HUDEP-2 (cell line): ENCODE measurements around the gene STRN3.
A peak's percentile ranks its signal among the peaks of the same experiment; 100 is the strongest.

Source experiments
- DNase-seq, 76 experiments: peaks; one replicate each; lab custom pipeline; 2025; ENCODE audit not compliant: unreplicated experiment in 76 of 76; lab: John Stamatoyannopoulos, UW

Gene STRN3

DNA sequence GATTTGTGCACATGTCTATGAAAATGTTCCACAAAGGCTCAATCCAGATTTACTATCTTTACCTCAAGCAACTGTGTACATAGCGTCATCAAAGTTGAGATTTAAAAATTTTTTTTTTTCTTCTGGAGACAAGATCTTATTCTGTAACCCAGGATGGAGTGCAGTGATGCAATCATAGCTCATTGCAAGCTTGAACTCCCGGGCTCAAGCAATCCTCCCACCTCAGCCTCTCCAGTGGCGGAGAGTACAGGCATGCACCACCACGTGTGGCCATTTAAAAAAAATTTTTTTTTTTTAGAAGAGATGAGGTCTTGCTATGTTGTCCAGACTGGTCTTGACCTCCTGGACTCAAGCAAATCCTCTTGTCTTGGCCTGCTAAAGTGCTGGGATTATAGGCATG lies 149.5 kb downstream of the STRN3 start:
- no peak for DNase-seq

DNA sequence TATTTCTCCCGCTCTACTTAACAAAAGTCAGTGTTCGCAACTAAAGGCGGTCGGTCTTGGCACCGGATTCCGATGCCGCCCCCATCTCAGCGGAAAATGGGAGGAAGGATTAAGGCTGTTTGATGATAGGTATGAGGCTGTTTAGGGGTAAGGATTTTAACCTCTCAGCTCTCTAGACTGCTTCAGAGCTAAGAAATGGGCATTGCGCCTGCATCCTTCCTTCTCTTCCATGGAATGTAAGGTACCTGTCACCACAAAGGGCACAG lies 150.5 kb downstream of the STRN3 start:
- DNase-seq = peak in 3 of 76 experiments; percentile 15 to 21 (median 20)

DNA sequence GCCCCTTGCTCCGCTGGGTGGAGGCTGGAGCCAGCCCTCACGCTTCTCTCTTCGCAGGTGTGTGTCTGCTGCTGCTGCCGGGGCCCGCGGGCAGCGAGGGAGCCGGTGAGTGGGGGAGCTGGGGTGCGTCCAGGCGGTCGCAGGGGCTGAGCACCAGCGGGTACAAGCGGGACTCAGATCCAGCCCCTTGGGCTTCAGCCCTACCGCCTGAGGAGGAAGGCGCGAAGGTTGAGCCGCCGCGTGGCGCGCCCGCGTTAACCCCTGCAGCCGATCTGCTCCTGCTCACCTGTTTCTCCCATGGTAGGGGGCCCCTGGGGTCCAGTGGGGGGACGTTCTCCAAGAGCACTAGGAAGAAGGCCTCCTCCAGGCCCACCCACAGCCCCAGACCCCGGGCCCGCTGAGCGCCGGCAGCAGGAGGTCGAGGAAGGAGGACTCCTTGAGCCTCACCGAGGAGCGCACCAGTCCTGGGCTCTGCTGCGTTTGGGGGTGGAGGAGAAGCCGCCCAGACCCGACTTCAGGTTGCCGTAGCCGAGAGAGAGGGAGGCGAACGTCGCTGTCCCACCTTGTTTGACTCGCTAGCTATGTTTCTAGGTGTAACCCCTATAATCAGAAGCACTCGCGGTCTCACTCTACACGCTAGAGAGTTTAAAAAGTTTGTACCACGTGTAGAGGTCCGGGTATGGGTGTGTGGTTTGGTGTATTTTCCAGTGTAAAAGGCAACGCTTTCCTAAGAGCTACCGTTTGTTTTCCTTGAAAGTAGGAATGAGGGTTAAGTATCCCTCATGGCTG lies 151.0 kb downstream of the STRN3 start:
- peak in 28 of 76 experiments; percentile 8 to 74 (median 33) for DNase-seq

DNA sequence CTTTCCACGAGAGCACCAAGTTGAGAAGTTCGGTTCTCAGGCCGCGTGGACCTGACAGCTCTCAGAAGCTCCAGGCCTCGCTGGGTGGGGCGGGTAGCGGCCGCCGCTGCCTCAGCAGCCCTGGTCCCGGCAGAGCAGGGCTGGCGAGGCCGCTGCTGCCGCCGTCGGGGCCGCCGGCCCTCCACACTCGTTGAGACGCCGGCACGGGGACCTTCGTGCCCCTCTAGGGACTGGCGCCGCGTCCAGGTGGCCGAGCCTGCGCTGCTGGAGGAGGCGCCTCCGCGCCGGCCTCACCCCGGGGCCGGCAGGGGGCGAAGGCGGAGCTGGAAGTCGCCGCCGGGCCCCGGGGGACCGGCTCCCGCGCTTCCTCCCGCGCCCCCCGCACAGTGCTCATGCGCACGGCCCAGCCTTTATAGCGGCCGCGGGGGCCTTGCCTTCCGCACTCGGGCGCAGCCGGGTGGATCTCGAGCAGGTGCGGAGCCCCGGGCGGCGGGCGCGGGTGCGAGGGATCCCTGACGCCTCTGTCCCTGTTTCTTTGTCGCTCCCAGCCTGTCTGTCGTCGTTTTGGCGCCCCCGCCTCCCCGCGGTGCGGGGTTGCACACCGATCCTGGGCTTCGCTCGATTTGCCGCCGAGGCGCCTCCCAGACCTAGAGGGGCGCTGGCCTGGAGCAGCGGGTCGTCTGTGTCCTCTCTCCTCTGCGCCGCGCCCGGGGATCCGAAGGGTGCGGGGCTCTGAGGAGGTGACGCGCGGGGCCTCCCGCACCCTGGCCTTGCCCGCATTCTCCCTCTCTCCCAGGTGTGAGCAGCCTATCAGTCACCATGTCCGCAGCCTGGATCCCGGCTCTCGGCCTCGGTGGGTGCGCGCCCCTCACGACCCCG lies 151.8 kb downstream of the STRN3 start, which contains the start of gene COCH:
Gene COCH, plus strand, starts transcription at position 440 of the 879 bp plus-strand sequence. Its CDS starts 380 bp downstream, at position 820.
- peak in 54 of 76 experiments; percentile 10 to 73 (median 44) for DNase-seq

DNA sequence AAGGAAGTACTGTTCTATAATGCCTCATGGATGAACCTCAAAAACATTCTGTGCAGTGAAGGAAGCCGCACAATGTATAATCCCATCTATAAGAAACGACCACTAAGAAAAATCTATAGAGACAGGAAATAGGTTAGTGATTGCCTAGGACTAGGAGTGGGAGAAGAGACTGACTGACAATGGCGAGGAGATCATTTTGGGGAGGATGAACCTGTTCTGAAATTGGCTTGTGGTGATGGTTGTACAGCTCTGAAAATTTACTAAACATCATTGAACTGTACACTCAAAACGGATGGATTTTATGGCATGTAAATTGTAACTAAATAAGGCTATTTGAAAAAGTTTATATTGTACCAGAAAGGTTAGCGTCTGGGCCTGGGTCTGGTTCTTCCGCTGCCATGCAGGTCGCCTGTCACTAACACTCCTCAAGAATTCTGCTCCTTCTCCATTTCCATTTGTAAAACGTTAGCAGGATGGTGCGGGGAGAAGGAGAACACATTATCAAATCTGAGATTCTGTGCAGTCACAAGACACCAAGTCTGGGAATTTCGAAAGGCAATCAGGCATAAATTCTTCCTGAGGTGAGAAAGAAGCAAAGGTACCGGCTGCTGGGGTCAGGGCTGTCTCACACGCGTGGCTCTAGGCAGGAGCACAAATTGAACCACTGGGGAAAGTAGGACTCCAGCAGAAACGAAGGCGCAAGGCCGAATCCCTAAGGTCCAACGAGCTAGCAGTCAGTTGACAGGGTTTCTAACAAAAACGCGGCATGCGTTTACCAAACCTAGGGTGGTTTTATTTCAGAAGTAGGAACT lies 152.7 kb downstream of the STRN3 start:
- peak in 2 of 76 experiments; percentile 41 for DNase-seq

DNA sequence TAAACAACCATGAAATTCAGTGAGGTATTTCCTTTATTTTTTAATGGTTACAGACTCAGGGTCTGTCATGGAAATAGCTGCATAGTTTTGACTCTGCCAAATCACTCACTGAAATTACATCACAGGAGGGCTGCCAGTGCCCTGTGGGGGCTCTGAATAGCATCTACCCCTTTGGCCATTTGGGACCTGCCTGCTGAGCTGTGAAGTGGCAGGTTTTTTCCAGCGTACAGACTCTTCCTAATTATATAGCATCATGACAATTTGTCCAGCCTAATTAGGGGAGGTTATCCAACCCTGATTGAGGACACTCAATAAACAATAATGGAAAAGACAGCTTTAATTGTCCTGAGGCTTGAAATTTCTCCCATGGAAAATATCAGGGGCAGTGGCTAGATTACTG lies 153.6 kb downstream of the STRN3 start:
- DNase-seq = no peak

DNA sequence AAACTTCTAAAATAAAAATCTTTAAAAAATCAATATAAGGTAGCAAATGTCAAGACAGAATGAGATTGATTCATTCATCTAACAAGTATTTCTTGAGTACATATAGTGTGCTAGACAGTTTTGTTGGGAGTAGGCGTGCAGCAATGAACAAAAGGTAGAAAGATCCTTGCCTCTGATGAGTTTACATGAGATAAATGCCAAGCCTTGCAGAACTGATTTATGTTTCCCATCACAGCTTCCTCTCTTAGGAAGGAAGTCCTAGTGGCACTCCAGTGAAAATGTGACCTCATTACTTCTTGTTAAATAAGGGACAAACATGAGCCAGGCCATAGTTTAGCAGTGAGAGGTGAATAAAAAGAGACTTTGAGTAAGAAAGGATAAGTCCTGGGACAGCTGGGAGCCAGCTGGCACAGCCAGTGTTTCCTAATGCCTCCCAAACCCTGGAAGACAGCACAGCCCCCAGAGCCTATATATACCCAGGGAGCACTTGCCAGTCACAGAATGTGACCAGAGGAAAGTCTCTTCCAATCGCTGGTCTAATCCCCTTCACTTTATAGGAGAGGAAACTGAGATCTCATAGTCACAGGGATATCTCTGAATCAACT lies 156.5 kb downstream of the STRN3 start:
- no peak for DNase-seq

DNA sequence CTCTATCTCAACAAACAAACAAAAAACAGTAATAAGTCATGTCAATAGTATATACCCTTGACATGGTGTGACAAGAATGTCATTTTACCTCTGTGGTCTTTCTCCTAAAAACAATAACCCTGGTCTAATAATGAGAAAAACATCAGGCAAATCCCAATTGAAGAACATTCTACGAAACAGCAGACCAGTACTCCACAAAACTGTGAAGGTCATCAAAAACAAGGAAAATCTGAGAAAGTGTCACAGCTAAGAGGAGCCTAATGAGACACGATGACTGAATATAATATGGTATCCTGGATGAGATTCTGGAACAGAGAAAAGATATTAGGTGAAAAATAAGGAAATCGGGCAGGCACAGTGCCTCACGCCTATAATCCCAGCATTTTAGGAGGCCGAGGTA lies 157.4 kb downstream of the STRN3 start:
- DNase-seq = no peak

DNA sequence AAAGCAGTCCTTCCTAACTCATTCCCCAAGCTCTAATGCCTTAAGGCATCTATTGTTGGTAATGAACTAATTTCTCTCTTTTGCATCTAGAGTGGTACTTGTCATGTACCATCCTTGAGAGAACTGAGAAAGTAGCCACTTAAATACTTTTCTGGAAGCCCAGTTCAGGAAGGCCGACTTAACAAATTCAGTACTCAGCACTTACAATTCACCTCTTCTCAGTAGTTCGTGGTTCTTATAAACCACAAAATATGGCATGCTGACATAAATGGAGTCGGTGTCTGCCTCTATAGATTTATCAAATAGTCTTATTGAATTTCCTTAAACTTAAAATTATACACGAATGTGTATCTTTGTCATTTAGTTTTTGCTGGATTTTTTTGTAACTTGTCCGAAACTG lies 161.2 kb downstream of the STRN3 start:
- no peak for DNase-seq

DNA sequence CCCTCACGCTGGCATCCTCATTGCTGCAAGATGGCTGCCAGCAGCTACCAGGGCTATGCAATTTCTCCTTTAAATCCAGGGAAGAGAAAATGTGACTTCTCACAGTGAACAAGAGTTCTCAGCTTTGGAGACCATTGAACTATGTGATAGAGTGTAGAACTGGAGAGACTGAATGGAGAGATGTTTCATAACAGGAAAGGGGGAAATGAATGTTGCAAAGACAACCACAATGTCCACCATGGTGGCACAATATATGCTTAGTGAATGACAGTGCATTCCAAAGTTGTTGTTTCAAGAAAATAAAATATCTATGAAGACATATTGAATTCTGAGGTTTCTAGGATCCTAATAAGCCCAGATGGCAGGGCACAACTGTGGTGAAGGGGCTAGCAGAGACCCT lies 165.0 kb downstream of the STRN3 start:
- no peak for DNase-seq

DNA sequence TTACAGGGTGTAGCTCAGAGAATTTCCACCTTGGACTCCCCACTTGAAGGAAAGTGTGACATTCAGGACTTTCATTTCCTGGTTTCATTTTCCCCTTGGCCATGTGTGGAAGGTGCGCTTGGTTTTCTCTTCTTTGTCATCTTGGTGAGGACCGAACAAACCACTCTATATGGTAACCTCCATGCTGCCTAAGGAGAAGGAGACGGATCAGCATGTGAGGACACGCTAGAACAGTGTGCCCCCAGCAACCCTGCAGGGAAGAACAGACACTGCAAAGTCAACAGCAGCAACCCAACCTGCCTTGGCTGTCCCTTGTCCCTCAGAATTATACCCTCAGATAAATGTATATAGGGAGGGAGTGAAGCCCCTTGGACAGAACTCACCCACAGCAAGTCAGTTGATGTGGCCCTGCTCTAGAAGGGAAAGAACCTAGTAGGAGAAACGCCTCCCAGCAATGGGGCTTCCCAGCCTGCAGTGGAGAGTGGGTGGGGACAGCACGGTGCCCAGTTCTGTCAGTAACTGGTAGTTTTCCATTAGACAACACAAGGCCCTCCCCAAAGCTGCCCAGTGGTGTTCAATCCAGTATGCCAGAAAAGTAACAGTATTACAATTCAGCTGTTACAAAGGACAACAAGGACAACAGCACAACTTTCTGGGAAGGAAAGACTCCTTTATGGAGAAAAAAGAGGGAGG lies 170.7 kb downstream of the STRN3 start:
- no peak for DNase-seq

DNA sequence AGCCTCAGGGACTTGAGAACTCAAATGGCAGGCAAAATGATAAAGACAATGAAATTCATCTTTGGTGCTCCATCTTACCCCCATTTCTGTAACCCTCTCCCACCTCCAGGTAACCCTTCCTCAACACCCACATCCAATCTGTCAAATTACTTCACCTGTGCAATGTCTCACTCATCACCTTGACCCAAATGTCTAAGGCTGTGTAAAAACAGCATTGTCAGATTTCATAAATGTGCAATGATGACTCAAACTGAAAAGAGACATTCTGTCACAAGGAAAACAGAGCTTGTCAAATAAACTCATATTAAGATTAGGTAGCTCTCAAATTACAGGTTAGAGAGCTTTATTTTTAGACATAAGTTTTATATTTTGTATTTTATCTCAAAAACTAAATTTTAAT lies 171.7 kb downstream of the STRN3 start:
- no peak for DNase-seq

DNA sequence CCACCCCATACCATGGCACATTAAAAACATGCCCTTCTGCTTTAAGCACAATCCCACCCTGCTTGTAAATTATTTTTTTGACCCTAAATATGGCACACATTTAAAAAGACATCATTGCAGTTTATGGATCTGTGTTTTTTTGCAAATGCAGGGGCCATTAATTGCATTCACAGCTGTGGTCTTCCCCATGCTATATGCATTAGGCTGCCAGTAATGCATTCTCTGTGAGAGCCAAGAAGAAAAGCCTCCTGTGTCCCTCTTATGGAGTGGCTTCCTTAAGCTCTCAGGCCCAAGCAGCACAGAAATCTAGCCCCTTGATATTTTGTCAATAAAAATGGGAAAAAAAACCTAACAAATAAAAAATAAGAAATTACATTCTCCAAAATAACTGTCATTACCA lies 172.2 kb downstream of the STRN3 start:
- DNase-seq = no peak

DNA sequence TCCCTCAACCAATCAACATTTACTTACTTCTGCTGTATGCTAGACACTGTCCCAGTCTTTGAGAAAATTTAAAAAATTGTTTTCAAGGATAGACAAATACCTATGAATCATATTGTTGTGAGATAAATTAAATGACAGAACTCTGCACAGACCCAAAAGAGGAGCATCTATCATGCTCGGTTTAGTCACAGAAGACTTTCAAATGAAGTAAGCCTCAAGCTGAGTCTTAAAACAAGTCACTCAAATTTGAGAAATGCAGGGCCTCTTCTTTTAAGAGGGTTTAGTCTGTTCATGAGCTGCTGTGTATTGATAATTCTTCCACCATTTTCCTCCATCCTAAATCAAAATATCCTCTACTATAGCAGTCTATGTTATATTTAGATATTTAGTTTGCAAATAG lies 176.2 kb downstream of the STRN3 start:
- DNase-seq = no peak

DNA sequence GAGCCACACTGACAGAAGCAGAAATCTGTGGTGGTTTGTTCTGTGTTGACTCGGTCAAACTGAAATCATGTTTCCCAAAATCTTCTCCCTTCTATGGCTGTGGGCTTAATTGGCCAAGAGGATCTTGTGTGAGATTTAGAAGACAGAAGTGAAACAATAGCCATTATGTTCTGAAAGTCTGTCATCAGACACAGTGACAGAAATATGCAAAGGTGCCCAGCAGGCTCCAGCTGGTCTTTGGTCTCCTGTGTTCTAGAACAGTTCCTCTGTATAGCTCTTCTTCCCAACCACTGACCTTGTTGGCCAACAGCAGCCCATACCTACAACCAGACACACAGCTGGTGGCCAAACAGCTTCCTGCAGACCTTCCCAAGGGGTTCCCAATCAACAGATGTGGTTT lies 176.8 kb downstream of the STRN3 start:
- no peak for DNase-seq

DNA sequence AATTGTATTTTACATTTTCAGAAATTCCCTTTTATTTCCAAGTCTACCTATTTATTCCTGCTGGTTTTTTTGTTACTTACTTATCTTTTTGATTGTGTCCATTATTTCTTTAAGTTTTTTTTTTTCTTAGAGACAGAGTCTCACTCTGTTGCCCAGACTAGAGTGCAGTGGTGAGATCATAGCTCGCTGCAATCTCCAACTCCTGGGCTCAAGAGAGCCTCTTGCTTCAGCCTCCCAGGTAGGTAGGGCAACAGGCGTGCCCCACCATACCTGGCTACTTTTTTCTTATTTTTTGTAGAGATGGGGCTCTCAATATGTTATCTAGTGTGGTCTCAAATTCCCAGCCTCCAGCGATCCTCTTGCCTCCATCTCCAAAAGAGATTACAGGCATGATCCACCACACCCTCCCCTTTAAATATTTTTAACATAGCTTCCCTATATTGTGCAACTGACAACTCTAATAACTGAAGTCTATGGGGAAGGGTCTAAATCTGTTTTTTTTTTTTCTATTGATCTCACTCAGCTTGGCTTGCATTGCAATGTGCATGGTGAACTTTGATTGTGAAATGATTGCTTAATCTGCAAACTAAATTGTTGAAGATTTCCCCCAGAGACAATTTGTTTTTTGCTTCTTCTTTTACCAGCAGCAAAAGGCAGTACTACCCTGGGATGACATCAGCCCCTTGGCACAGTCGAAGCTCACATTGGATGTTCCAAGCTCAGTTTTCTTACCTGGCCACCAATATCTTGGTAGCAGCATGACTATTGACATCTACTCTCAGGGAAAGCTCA lies 177.5 kb downstream of the STRN3 start:
- DNase-seq = no peak
